C4-2B (cell line): ENCODE measurements around the gene TGM2.

Experiments
- ZFX ChIP-seq: fragments of 450-650 bp; IDR thresholded peaks from 2 replicates; pipeline ENCODE4 v1.6.1; 2017
- TF ChIP-seq, protein P1 (sequence below): fragments of 450-650 bp; conservative IDR thresholded peaks from 2 replicates; pipeline ENCODE4 v1.5.1; 2017; ENCODE audit warnings: mild to moderate bottlenecking

DNA sequence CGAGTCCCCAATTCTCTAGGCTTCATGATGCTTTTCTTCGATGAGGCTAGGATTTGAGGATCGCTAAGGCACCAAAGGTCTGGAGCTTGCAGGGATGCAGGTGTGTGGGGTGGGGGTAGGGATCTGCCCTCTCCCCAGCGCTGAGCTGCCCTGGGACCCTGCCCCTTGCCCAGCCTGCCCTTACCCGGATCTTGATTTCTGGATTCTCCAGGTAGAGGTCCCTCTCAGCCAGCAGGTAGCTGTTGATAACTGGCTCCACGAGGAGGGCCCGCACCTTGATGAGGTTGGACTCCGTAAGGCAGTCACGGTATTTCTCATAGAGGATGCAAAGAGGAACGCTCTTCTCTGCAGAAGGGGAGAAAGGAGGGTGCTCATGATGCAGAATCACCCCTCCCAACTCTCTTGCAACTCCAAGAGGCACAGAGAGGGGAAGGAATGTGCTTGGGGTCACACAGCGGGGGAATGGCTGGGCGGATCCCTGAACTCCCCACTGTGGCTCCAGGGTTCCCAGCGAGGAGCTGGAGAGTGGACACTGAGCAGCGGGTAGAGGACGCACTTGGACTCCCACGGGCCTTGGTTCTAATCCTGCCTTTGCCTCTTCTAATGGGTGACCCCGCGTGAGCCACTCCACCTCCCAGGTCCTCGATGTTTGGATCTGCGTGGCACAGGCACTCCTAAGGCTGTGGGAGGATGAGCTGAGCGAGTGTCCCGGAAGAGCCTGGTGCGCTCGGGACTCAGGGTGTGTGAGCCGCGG is 32.7 kb downstream of the TGM2 start:
- TF ChIP-seq, protein P1, sequence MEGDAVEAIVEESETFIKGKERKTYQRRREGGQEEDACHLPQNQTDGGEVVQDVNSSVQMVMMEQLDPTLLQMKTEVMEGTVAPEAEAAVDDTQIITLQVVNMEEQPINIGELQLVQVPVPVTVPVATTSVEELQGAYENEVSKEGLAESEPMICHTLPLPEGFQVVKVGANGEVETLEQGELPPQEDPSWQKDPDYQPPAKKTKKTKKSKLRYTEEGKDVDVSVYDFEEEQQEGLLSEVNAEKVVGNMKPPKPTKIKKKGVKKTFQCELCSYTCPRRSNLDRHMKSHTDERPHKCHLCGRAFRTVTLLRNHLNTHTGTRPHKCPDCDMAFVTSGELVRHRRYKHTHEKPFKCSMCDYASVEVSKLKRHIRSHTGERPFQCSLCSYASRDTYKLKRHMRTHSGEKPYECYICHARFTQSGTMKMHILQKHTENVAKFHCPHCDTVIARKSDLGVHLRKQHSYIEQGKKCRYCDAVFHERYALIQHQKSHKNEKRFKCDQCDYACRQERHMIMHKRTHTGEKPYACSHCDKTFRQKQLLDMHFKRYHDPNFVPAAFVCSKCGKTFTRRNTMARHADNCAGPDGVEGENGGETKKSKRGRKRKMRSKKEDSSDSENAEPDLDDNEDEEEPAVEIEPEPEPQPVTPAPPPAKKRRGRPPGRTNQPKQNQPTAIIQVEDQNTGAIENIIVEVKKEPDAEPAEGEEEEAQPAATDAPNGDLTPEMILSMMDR = no peak
- TF ChIP-seq ZFX = no peak
